CD4-positive, alpha-beta T cell treated with Interleukin-6 at 100 ng/mL for 8 hours (primary cell): ENCODE measurements around the gene DAB1.

Source experiments
- DNase-seq: peaks from one replicate; pipeline ENCODE4 v3.0.0-alpha.2; 2020; ENCODE audit warnings: mixed read lengths, low spot score

Gene DAB1

DNA sequence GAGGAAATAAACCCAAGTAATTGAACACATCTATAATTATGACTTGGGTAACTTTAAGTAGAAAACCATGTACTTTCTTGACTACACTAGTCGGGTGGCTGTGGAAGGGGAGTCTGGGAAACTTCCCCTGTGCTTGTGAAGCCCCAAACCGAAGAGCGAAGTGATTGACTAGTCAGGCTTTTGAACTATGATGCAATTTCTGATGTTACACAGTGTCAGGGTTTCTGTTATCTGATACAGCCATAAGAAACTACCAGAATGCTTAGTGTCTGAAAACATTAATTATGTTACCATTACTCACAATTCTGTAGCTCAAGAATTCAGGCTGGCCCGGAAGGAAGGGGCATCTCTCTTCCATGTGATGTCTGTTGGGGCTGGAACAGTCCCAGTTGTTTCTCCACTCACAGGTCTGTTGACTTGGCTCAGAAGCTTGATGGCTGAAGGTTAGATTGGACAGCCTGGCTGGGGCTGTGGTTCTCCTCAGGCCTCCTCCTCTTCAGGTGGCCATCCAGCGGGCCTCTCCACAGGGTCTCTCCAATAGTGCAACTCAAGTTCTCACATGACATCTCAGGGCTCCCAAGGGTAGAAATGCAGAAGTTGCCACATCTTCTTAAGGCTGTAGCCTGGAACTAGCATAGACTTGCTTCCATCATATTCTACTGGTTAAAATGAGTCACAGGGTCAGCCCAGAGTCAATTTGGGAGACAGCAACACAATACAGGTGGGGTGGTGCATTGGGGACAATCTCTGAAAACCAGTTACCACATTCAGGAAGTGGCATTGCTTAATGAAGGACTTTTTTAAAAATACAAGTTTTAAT lies 449.7 kb downstream of the DAB1 start:
- DNase-seq, result no peak

- no peak for DNase-seq
Observed at GRCh38 chr1:56972976-56973375, 450.9 kb downstream of the DAB1 start.

- no peak for DNase-seq
Observed at GRCh38 chr1:56970280-56970679, 453.6 kb downstream of the DAB1 start.

- DNase-seq, result no peak
Observed at GRCh38 chr1:56968878-56969495, 454.9 kb downstream of the DAB1 start.

DNA sequence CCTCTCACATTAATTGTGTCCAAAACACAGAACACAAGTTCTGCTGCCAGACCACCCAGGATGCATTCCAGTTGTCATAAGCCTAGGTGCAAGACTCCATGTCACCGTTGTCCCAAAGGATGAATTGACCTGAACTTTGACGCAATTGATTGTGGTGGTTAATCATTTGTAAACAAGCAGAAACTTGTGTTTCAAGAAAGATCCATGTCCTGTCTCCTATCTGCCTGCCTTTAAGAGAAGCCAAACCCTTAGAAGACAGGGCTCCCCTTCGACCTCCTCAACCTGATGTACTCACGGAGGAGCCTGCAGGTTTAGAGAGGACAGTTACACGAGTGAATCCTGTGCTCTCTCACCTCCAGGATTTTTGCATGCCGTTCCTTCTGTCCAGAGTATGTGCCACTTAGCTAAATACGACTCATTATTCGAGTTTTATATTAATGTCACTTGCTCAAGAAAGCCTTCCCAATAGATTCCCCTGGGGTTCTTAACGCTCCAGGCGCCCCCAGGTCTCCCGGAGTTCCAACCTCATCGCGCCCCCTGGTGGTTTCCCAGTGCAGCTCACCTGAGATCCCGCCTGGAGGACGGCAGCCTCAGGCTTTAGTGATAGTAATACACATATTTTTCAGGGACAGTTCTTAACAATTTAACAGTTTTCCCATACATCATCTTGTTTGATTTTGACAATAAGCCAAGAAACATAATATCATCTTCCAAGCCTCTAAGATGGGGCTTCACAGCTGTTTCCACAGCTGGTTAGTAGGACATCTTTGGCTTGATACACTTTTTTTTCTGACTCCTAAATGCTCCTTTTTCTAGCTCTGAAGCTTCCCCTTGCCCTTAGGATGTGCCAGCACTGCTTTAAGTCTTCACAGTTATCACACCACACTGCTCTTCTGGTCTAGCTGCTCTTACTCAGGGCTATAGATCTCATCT lies 455.7 kb downstream of the DAB1 start:
- DNase-seq, result no peak

DNA sequence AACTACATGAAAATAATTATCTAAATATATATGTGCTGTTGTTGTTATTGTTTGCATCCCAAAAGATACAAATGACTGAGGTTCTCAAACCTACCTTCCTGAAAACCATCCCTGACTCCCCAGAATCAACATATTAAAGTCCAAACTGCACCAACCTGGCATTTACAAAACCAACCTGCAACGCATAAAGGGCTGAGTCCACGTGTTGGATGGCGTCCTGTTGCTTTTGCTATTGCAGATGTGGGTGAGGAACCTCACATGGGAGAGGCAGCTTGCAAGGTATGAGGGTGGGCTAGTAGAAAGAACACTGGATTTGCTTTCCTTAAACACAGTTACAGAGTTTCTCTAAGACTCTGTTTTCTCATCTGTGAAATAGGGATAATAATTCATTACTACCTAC lies 456.5 kb downstream of the DAB1 start:
- no peak for DNase-seq

DNA sequence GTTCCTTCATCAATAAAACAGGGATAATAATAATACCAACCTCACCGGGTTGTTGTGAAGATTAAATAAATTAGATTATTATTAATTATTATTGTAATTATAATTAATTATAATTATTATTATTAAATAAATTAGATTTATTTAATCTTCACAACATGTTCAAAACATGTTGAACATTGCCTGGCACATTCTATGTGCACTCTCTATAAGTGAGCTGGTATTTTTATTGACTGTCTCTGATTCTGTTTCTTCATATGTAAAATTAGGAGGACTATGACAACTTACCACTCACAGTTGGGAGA lies 457.2 kb downstream of the DAB1 start:
- no peak for DNase-seq

GRCh38 chr1:56965916-56966697 lies 457.8 kb downstream of the DAB1 start, which contains the start of gene C8B:
C8B (minus strand) TSS chr1:56966015; CDS start chr1:56965948, 67 bp downstream.
- DNase-seq, result no peak

DNA sequence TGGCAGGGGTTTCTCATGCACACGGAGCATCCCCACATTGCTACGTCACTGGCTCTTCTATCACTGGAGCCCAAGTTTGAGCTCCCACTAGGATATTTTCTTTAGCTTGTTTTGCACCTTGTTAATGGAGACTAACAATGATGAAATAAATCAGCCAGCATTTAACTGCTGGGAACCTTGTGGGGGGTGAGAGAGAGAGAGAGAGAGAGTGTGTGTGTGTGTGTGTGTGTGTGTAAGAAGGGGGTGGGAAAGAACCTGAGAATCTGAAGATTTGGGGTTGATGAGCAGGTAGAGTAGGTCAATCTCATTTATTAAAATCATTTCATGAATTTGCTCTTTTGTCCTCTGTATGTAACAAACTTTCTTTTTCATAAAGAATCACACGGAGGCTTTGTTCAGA lies 458.7 kb downstream of the DAB1 start:
- DNase-seq, result no peak

- DNase-seq, result no peak
Observed at GRCh38 chr1:56964349-56965017, 459.4 kb downstream of the DAB1 start.

GRCh38 chr1:56963667-56964066 lies 460.2 kb downstream of the DAB1 start:
- DNase-seq, result no peak

DNA sequence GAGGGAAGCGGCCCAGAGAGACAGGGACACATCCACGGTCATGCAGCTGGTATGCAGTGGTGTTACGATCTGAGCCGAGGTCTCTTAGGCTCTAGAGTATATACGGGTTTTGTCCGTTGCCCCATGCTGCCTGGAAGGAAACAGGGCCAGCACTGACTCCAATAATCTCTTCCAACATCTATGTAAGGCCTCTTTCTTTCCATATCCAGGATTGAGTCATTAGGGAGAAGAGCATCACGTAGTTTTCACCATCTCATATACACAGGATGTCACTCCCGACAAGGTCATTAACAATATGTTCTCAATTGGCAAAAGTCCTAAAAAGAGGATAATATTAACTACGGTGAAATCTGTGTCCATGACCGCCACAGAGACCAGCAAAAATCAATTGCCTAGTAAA lies 462.4 kb downstream of the DAB1 start:
- no peak for DNase-seq

DNA sequence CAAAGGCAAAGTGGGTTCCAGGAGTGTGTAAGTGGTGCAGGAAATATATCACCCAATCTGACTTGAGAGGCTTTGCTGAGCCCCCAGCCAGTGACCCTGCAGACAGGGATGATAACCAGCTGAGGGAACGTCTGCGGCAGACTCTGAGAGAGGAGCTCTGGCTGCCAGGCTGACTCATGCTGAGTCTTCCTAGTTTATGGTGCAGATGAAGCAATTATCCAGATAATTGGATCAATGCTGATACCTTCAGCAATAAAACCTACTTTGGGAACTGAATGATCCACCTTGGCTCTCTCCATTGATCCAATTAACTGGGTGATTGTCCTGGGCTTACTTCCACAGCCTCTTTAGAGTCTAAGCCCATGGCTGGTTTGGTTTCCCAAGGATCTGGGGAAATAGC lies 465.3 kb downstream of the DAB1 start:
- DNase-seq, result no peak

- no peak for DNase-seq
Observed at GRCh38 chr1:56957931-56958330, 465.9 kb downstream of the DAB1 start.

DNA sequence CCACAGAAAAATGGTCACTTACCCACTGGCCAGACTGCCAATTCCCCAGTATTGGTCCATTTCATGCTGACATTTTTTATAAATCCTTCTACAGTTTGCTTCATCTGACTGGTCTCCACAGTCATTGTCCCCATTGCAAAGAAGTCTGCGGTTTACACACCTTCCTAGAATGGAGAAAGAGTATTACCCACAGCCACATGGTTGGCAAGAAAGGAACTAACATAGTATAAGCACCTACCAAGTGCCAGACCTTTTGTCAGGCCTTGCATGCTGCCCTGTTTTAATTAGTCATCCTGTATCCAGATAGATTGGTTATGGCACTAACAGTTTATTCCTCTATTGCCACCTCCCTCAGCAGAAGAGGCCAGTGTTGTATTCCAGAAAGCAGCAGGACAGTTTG lies 469.2 kb downstream of the DAB1 start:
- DNase-seq, result no peak

GRCh38 chr1:56953386-56953785 lies 470.5 kb downstream of the DAB1 start:
- no peak for DNase-seq

DNA sequence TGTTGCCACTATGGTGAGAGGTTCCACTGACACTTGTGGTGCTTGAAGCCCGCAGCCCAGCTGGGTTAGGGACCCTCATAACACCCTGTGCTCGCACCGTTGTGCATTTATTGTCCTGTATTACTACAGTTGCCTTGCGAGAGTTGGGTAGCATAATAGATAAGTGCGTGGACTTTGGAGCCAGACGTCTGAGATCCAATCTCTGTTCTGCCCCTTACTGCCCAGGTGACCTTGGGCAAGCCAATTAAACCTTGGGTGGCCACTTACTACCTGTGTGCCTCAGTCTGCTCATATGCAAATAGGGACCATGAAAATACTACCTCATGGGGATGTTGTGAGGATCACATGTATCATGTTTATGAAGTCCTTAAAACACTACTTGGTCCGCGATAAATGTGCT lies 471.4 kb downstream of the DAB1 start:
- no peak for DNase-seq

GRCh38 chr1:56948403-56949023 lies 475.3 kb downstream of the DAB1 start:
- DNase-seq, result no peak
